Measurements from ENCODE around the gene GAPDHS. TPM values are rescaled to one million over a fixed set of nuclear protein-coding genes. Genes with fewer than 3 reads are reported as not detected.

Gene GAPDHS
- polyA plus RNA-seq, 1 donor = not detected

GRCh38 chr19:35510626-35510964 is 22.7 kb upstream of the GAPDHS start:
- DNase-seq = no peak

- no peak for DNase-seq
Measured at GRCh38 chr19:35511337-35511736, 21.9 kb upstream of the GAPDHS start.

- no peak for DNase-seq
Measured at GRCh38 chr19:35512831-35513627, 20.2 kb upstream of the GAPDHS start.

- DNase-seq = no peak
Measured at GRCh38 chr19:35513628-35514281, 19.5 kb upstream of the GAPDHS start, which contains the start of gene DMKN. DMKN (minus strand) TSS chr19:35513649; CDS start chr19:35513475, 174 bp downstream.

- DNase-seq = no peak
Measured at GRCh38 chr19:35514282-35514809, 18.9 kb upstream of the GAPDHS start.

- no peak for DNase-seq
Measured at GRCh38 chr19:35516310-35516709, 16.9 kb upstream of the GAPDHS start.

- no peak for DNase-seq
Measured at GRCh38 chr19:35517342-35517741, 15.9 kb upstream of the GAPDHS start.

- DNase-seq = no peak
Measured at GRCh38 chr19:35518313-35518712, 14.9 kb upstream of the GAPDHS start.

GRCh38 chr19:35519291-35519690 is 14.0 kb upstream of the GAPDHS start:
- no peak for DNase-seq

- DNase-seq = no peak
Measured at GRCh38 chr19:35521124-35521743, 12.0 kb upstream of the GAPDHS start.

- no peak for DNase-seq
Measured at GRCh38 chr19:35522745-35523327, 10.4 kb upstream of the GAPDHS start.

GRCh38 chr19:35524181-35524837 is 8.9 kb upstream of the GAPDHS start:
- no peak for DNase-seq

GRCh38 chr19:35525873-35526272 is 7.4 kb upstream of the GAPDHS start:
- no peak for DNase-seq

GRCh38 chr19:35528218-35529038 is 4.8 kb upstream of the GAPDHS start, which contains the start of gene SBSN:
SBSN (minus strand) TSS chr19:35528311; CDS start chr19:35528281, 30 bp downstream.
- no peak for DNase-seq

GRCh38 chr19:35529241-35530218 is 3.7 kb upstream of the GAPDHS start:
- DNase-seq = no peak

- DNase-seq = no peak
Measured at GRCh38 chr19:35531291-35531690, 2.0 kb upstream of the GAPDHS start.

GRCh38 chr19:35533822-35534392 is 651 bp downstream of the GAPDHS start:
- DNase-seq = no peak

- DNase-seq = no peak
Measured at GRCh38 chr19:35534803-35535480, 1.7 kb downstream of the GAPDHS start.

GRCh38 chr19:35539314-35539713 is 6.1 kb downstream of the GAPDHS start:
- no peak for DNase-seq
